ENCODE data around the gene AGAP1.

DNA sequence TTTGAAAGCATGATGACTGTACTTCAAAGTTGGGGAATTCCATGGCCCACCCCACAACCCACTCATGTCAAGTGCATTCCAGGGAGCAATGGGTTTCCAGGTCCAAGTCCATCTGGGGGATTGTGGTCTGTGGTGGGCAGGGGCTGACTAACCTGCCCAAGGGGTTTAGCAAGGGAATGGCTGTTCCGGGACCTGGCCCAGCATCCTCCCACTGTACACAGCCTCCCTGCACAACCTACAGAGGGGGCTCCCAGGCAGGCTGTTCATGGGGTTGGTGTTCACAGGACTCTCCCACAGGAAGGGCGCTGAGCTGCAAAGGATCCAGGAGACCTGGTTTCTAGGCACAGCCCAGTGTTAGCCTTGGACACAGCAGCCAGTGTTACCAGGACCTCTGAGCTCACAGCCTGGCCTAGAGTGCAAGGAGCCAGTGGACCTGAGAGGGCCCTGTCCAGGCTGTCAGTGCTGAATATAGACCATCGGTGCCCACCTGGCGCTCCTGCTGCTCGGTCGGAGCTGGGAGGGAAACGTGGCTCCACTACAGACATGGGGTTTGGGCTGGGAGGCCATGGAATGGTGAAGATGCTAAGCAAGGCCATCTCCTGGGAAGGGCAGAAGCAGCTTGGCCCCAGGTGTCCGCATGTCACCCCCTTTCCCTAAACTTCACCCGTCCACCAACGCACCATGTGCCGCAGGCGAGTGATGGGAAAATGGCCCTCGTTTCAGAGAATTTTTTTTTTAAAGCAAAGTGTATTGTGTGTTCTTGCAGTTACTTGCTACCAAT is 357.1 kb downstream of the AGAP1 start:
- no peak for TF ChIP-seq CTCF (IDR thresholded peaks at IDR 0.05; ENCODE audit: poor library complexity, severe bottlenecking)
- TF ChIP-seq POLR2AphosphoS5 (IDR thresholded peaks at IDR 0.05) = no peak
- TF ChIP-seq, protein P1, sequence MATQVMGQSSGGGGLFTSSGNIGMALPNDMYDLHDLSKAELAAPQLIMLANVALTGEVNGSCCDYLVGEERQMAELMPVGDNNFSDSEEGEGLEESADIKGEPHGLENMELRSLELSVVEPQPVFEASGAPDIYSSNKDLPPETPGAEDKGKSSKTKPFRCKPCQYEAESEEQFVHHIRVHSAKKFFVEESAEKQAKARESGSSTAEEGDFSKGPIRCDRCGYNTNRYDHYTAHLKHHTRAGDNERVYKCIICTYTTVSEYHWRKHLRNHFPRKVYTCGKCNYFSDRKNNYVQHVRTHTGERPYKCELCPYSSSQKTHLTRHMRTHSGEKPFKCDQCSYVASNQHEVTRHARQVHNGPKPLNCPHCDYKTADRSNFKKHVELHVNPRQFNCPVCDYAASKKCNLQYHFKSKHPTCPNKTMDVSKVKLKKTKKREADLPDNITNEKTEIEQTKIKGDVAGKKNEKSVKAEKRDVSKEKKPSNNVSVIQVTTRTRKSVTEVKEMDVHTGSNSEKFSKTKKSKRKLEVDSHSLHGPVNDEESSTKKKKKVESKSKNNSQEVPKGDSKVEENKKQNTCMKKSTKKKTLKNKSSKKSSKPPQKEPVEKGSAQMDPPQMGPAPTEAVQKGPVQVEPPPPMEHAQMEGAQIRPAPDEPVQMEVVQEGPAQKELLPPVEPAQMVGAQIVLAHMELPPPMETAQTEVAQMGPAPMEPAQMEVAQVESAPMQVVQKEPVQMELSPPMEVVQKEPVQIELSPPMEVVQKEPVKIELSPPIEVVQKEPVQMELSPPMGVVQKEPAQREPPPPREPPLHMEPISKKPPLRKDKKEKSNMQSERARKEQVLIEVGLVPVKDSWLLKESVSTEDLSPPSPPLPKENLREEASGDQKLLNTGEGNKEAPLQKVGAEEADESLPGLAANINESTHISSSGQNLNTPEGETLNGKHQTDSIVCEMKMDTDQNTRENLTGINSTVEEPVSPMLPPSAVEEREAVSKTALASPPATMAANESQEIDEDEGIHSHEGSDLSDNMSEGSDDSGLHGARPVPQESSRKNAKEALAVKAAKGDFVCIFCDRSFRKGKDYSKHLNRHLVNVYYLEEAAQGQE (IDR thresholded peaks at IDR 0.05; ENCODE audit: borderline replicate concordance) = no peak
- no peak for TF ChIP-seq TAF1 (IDR thresholded peaks at IDR 0.05; ENCODE audit: low read depth)
- TF ChIP-seq EZH2 (IDR thresholded peaks at IDR 0.05; ENCODE audit: borderline replicate concordance, insufficient read depth, low read length, poor library complexity, severe bottlenecking) = no peak
- TF ChIP-seq EP300 (conservative IDR thresholded peaks at IDR 0.05; ENCODE audit: poor library complexity, severe bottlenecking) = no peak
- no peak for TF ChIP-seq RAD21 (conservative IDR thresholded peaks at IDR 0.05)

All from neural cell (in vitro differentiated cells).